NCI-H1694 treated with DMSO at 0.1 percent for 48 hours (cell line): Measurements from ENCODE around the gene MYD88.
"Not testable (repeated sequence)": the region's sequence is repeated elsewhere in the genome, so short reads cannot be mapped to it uniquely, and the experiment has no call there.

Experiments used
- DNase-seq: peaks from one replicate; lab custom pipeline; 2025; lab: John Stamatoyannopoulos, UW

MYD88 gene

GRCh38 chr3:38142959-38143358, 4.5 kb downstream of the MYD88 start:
- DNase-seq, result no peak

- no peak for DNase-seq
Observed at GRCh38 chr3:38143511-38143910, 5.0 kb downstream of the MYD88 start.

- no peak for DNase-seq
Observed at GRCh38 chr3:38146504-38146903, 8.0 kb downstream of the MYD88 start.

DNA sequence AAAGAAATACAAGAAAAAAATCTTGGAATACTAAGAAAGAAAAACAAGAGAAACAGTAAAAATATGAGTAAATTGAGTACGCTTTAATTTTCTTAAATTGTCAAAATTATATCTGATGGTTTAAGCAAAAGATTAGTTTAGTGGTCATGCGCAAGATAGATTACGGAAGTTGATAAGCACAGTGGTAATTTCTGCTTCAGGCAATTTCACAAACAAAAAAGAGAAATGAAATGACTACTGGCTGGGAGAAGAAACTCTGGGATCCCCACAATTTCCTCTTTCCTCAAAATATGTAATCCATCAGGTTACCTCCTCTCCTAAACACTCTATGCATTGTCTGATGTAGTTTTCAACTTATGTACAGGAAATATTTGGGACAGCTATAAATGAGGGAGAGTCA, 9.0 kb downstream of the MYD88 start:
- DNase-seq, result no peak

- no peak for DNase-seq
Observed at GRCh38 chr3:38148311-38148882, 9.9 kb downstream of the MYD88 start.

GRCh38 chr3:38149708-38150107, 11.2 kb downstream of the MYD88 start:
- no peak for DNase-seq

DNA sequence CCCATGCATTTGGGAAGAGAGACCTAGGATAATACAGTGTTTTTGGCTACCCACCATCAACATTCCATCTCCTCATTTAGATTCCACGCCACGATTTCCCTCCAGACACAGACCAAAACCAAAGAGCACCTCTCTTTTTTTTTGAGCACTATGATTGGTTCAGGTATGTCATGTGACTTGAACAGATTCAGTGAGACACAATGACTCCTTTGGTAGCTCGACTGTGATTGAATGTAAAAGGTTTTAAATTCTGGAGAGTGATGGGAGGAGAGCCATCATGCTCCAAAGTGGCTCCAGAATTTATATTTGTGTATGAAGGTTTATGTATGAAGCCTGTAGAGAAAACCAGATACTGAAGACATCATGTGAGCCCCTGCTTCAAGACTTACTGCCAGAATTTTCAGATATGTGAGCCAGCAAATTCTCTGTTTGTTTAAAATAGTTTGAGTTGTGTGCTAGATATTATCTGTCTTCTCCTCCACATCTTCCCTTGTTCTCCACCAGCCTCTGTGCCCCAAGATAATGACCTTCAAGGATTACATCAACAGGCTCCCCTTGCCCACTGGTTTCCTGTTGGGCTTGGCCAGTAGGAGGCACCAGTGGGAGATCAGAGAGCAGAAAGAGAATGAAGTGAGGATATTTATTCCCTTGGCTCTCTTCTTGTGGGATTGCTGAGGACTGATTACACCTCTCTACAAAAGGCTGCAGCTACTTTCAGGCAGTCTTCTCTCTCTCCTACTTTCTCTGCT, 12.5 kb downstream of the MYD88 start:
- no peak for DNase-seq

- no peak for DNase-seq
Observed at GRCh38 chr3:38151667-38152265, 13.3 kb downstream of the MYD88 start.

DNA sequence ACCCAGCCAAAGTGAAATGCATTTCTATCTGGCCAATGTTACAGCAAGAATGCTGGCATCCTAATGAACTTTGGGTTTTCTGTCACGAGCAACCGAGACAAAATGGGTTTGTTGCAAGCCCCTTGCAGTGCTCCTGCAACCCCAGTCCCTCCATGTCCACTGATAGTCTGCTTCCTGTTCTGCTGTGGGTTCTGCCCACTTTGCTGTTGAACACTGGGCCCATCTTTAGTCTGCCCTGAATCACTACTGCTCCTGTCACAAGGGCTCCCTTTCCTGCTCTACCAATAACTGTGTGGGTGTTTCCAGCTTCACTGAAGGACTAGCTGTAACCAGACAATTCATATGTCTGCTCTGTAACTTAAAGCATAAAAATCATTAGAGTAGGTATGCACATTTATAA, 14.1 kb downstream of the MYD88 start:
- no peak for DNase-seq

DNA sequence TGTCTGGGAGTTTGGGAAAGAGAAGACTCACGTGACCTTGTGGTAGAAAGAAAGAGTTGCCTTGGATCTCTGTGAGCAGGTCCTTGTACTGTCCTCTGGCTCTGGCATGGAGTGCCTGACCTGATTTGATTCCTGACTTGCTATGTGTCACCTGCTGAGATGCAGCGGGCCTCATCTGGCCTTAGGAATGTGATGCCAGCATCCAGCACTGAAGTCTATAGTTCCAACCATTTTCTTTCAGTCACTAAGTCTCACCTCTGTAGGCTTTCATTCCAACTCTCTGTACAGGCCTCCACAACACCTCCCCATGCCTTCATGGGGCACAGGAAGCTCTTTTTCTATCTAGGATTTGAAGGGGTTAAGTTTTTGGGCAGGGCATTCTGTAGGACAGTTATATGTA, 14.8 kb downstream of the MYD88 start:
- DNase-seq, result no peak

DNA sequence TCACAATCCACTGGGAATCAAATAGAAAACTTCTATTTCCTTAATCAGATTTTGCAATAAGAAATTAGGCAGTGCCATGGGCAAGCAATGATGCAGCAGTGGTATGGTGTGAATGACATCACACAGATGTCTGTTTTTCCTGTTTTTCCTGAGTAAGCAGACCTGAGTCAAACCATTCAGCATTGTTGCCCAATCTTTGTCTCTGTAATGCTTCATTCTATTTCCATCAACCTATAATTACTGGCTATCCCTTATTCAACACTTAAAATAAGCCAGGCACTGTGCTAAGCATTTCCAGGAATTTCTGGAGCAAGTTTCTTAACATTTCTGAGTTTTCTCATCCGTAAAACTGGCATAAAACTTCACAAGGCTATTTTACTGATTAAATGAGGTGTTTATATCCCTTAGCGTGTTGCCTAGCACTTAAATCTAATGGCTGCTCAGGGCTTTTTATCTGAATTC, 15.6 kb downstream of the MYD88 start:
- no peak for DNase-seq

DNA sequence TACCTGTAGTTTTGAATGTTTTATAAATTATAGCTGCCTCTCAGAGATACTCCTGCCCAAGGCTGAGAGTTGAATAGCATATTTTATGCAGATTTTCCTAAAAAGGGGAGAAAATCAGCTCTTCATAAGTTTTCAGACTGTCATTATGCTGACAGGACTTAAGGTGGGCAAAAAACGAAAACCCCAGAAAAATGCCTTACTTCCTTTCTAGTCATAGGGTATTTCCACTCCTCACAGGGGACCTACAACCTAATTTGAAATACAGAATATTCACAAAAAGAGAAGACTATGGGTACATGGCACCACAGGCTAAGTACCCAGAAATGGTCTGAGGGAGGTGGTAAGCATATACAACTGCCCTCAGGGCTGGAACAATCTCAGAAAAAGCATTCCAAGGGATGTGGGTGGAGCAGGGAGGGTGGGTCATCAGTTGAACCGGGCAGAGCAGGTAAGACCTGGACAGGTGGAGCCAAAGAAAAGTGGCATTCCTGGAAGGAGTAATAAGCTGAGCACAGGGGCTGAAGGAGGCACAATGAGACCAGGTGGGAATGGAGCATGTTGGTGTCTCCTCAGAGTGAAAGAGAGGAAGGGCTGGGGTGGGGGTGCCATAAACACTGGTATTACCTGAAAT, 16.3 kb downstream of the MYD88 start:
- DNase-seq, result no peak

DNA sequence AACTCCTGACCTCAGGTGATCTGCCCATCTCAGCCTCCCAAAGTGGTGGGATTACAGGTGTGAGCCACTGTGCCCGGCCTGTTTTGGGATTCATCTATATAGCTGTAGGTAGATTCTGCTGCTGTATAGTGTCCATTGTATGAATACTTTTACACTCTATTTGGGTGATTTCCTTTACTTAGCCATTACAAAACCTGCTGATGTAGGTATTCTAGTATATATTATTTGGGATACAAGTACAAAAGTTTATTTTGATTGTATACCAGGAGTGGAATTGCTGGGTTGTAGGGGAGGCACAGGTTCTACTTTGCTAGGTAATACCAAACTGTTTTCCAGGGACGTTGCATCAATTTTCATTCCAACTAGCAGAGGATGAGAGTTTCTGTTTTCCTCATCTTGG, 17.4 kb downstream of the MYD88 start:
- no peak for DNase-seq

GRCh38 chr3:38157117-38157516, 18.7 kb downstream of the MYD88 start:
- DNase-seq, result no peak

GRCh38 chr3:38157595-38157994, 19.1 kb downstream of the MYD88 start:
- no peak for DNase-seq

DNA sequence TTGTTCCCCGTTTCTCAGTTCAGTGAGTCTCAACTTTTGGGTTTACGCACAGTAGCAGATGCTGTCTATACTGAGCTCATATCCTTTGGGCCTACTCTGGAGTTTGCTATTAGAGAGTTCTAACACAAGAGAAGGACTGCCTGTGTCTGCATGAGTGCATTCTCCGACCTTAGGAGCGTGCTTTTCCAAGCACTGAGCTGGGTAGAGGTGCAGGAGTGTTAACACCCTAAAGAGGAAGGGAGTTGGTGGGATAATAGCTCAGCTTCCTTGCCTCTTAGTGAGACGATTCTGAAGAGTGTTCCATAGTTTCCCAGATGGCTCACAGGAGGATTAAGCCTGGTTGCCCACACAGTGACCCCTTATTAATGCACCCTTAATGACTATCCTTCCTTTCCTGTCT, 20.0 kb downstream of the MYD88 start:
- no peak for DNase-seq

GRCh38 chr3:38160704-38161103, 22.2 kb downstream of the MYD88 start:
- DNase-seq, result not testable (repeated sequence)

- DNase-seq, result no peak
Observed at GRCh38 chr3:38163117-38163840, 24.8 kb downstream of the MYD88 start.

DNA sequence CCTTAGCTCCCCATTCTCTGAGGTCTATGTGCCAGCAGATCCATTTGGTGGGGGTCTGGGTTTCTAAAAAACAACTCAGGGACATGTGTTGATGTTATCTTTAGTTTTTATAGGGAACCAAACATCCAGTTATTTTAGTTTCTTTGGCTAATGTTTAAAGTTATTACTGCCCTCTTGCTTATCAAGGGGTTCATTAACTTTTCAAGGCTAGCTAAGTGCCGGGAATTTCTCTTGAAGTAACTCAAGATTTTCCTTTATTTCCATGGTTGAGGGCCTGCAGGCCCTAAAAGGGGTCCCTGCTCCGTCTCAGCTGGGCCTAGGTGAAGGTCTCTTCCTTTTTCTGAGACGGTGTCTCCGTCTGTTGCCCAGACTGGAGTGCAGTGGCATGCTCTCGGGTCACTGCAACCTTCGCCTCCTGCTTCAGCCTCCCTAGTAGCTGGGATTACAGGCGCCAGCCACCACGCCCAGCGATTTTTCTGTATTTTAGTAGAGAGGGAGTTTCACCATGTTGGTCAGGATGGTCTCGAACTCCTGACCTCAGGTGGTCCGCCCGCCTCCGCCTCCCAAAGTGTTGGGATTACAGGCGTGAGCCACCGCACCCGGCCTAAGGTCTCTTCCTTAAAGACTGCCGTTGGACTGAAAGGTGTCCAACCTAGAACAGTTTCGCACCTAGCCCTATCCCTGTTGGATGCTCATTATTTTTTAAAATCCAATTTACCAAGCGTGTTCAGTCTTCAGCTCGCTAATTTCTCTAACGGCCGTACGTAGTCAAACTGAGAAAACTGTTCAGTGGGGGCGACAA, 25.6 kb downstream of the MYD88 start:
- DNase-seq, result no peak

DNA sequence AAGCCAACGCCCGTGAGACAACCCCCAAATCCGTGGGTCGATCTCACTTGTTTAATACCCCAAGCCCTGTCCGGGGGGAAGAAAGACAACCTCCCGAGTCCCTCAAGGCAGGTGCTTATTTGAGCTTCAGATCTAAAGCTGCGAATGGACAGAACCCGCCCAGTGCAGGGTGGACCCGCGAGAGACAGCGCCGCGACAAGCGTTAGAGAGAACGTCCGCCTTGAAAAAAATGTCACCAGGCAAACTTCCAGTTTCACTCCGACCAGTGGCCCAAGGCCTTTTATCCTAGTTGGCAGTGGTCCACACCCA, 26.1 kb downstream of the MYD88 start:
- DNase-seq, result no peak

DNA sequence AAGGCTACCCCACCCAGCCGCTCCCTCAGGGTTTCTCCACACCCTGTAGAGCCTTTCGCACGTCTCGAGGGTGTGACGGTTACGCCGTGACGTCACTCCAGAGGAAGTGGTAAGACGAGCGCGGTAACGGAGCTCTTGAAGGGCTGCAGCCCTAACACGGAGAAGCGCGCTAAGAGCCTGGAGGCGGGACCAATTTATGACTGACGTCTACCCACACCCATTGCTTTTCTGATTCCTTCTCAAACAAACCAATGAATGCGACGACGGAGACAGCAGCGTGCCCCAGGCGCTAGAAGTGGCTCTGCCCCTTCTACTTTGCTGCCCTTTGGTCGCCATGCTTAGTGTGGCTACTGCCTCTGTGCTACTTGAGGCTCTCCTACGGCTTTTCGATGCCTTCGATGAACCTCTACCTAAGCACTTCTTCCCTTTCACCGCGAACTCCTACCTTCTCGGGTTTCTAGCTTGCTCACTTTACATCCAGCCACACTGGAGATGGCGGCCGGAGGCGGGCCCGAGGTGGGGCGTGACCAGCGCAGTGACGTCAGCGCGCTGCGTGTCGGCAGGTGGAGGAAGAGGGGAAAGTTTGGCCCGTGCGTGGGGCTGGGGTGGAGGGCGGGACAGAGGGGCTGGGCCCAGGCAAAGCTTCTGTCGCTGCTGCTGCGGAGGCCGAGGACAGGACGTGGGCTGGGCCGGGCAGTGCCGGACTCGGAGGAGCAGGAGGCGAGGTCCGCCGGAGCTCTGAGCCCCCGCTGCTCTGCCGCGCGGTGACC, 26.7 kb downstream of the MYD88 start, which contains the start of gene OXSR1:
TSS of gene OXSR1 (plus strand) at position 586 of the 770 bp plus-strand sequence. CDS start 340 bp downstream, outside the sequence.
- DNase-seq, result peak; percentile 92
